ENCODE measurements around the gene CTDSP2.
"Not testable (repeated sequence)": the region's sequence is repeated elsewhere in the genome, so short reads cannot be mapped to it uniquely, and the experiment has no call there.

The CTDSP2 gene

GRCh38 chr12:57835366-57836288 lies 10.9 kb downstream of the CTDSP2 start:
- DNase-seq (ENCODE audit: low spot score), result peak; percentile 54

GRCh38 chr12:57834086-57834876 lies 12.2 kb downstream of the CTDSP2 start:
- no peak for DNase-seq (ENCODE audit: low spot score)

GRCh38 chr12:57833672-57834071 lies 12.9 kb downstream of the CTDSP2 start:
- no peak for DNase-seq (ENCODE audit: low spot score)

GRCh38 chr12:57832966-57833365 lies 13.6 kb downstream of the CTDSP2 start:
- peak; percentile 34 for DNase-seq (ENCODE audit: low spot score)

- DNase-seq (ENCODE audit: low spot score), result no peak
Measured at GRCh38 chr12:57830393-57830792, 16.1 kb downstream of the CTDSP2 start.

- no peak for DNase-seq (ENCODE audit: low spot score)
Measured at GRCh38 chr12:57829025-57829777, 17.3 kb downstream of the CTDSP2 start.

GRCh38 chr12:57826966-57827365 lies 19.6 kb downstream of the CTDSP2 start:
- no peak for DNase-seq (ENCODE audit: low spot score)

- DNase-seq (ENCODE audit: low spot score), result no peak
Measured at GRCh38 chr12:57826400-57826799, 20.1 kb downstream of the CTDSP2 start.

GRCh38 chr12:57825451-57825850 lies 21.1 kb downstream of the CTDSP2 start:
- DNase-seq (ENCODE audit: low spot score), result no peak

- DNase-seq (ENCODE audit: low spot score), result no peak
Measured at GRCh38 chr12:57823908-57824640, 22.5 kb downstream of the CTDSP2 start.

- no peak for DNase-seq (ENCODE audit: low spot score)
Measured at GRCh38 chr12:57823131-57823907, 23.2 kb downstream of the CTDSP2 start.

GRCh38 chr12:57822392-57823130 lies 24.0 kb downstream of the CTDSP2 start:
- DNase-seq (ENCODE audit: low spot score), result no peak

- no peak for DNase-seq (ENCODE audit: low spot score)
Measured at GRCh38 chr12:57821474-57822214, 24.9 kb downstream of the CTDSP2 start.

GRCh38 chr12:57821015-57821414 lies 25.5 kb downstream of the CTDSP2 start:
- not testable (repeated sequence) for DNase-seq (ENCODE audit: low spot score)

GRCh38 chr12:57820119-57820518 lies 26.4 kb downstream of the CTDSP2 start:
- DNase-seq (ENCODE audit: low spot score), result not testable (repeated sequence)

- not testable (repeated sequence) for DNase-seq (ENCODE audit: low spot score)
Measured at GRCh38 chr12:57817990-57818331, 28.6 kb downstream of the CTDSP2 start.

GRCh38 chr12:57817261-57817989 lies 29.1 kb downstream of the CTDSP2 start:
- no peak for DNase-seq (ENCODE audit: low spot score)

GRCh38 chr12:57816855-57817151 lies 29.7 kb downstream of the CTDSP2 start:
- DNase-seq (ENCODE audit: low spot score), result peak; percentile 76
